GM12878 (cell line): ENCODE data around the gene DNAAF5. TPM values are rescaled to one million over a fixed set of nuclear protein-coding genes. Genes with fewer than 3 reads are reported as not detected.

Experiments
- ATAC-seq: fragments of 200-7000 bp; cut with Tn5 transposase; 3 replicates; pipeline ENCODE4 v1.9.1; 2020; ENCODE audit warnings: mild to moderate bottlenecking, moderate library complexity
- BruUV-seq: library from RNA; stranded (reverse); fragments of 400-500 nt; replicated peaks from 2 replicates; lab custom pipeline; 2021; lab: Mats Ljungman, UMichigan
- CTCF ChIA-PET: fragments of 300-600 bp; sonication (Branson Sonifier 250); formaldehyde crosslinking; extraction: SDS; loops from one replicate; lab custom pipeline; 2021; ENCODE audit warnings: inconsistent platforms; lab: Yijun Ruan, JAX
- POLR2A ChIA-PET: fragments of 350-600 bp; formaldehyde crosslinking; extraction: SDS; loops from one replicate; lab custom pipeline; 2021; ENCODE audit warnings: inconsistent platforms; lab: Charles Lee
- RAD21 ChIA-PET: fragments of 300-600 bp; sonication (Branson Sonifier 250); formaldehyde crosslinking; loops from one replicate; lab custom pipeline; 2023; ENCODE audit warnings: antibody characterized with exemption; ENCODE audit not compliant: unreplicated experiment; lab: Charles Lee
- SMC1A ChIA-PET: fragments of 300-600 bp; sonication (Branson Sonifier 250); formaldehyde crosslinking; loops from one replicate; lab custom pipeline; 2023; ENCODE audit not compliant: unreplicated experiment, uncharacterized antibody; lab: Charles Lee
- DNase-seq: peaks from one replicate; pipeline ENCODE4 v3.0.0-alpha.2; 2011; ENCODE audit warnings: low read depth, low spot score
- FAIRE-seq: peaks from 3 replicates; lab custom pipeline; 2011; peaks lifted over from hg19 to GRCh38; lab: Jason Lieb, UNC
- H2AFZ ChIP-seq: 2 replicates; pipeline ENCODE4 v1.6.0; 2011; ENCODE audit warnings: low read depth, low read length, control low read depth; ENCODE audit not compliant: control insufficient read depth
- H3K27ac ChIP-seq: 2 replicates; pipeline ENCODE4 v1.5.1; 2011; ENCODE audit warnings: control low read depth; ENCODE audit not compliant: control insufficient read depth, insufficient read depth
- H3K27me3 ChIP-seq, 2 experiments: replicated peaks in 1 of 2; 2 replicates each; pipeline versions ENCODE4 v1.6.0 to v1.6.1; 2011; ENCODE audit warnings: low read length in 1 of 2; ENCODE audit not compliant: control insufficient read depth in 2 of 2, insufficient read depth in 2 of 2
- H3K36me3 ChIP-seq, 2 experiments: 2 replicates each; pipeline ENCODE4 v1.5.1; 2011; ENCODE audit warnings: low read length in 1 of 2; ENCODE audit not compliant: control insufficient read depth in 2 of 2, insufficient read depth in 2 of 2
- H3K4me1 ChIP-seq: 2 replicates; pipeline ENCODE4 v1.6.1; 2011; ENCODE audit warnings: mild to moderate bottlenecking, low read length, moderate library complexity, mixed read lengths; ENCODE audit not compliant: control insufficient read depth, insufficient read depth
- H3K4me2 ChIP-seq: 2 replicates; pipeline ENCODE4 v1.6.0; 2011; ENCODE audit warnings: control low read depth; ENCODE audit not compliant: control insufficient read depth, insufficient read depth
- H3K4me3 ChIP-seq: fragments of 200-600 bp; sonication (generic); 2 replicates; pipeline ENCODE4 v1.5.1; 2016
- H3K79me2 ChIP-seq: 2 replicates; pipeline ENCODE4 v1.6.0; 2011; ENCODE audit warnings: low read length; ENCODE audit not compliant: control insufficient read depth, insufficient read depth
- H3K9ac ChIP-seq: 2 replicates; pipeline ENCODE4 v1.8.0; 2011; ENCODE audit warnings: low read length, control low read depth, mixed read lengths; ENCODE audit not compliant: control insufficient read depth, insufficient read depth
- H3K9me3 ChIP-seq: replicated peaks from 3 replicates; pipeline ENCODE4 v1.5.1; 2011; ENCODE audit warnings: mild to moderate bottlenecking, low read length; ENCODE audit not compliant: control insufficient read depth, insufficient read depth
- H4K20me1 ChIP-seq: 2 replicates; pipeline ENCODE4 v1.6.0; 2011; ENCODE audit not compliant: control insufficient read depth, insufficient read depth
- ASH2L ChIP-seq: fragments of 300-600, 200-600 bp; sonication (generic); IDR thresholded peaks from 2 replicates; pipeline ENCODE4 v1.6.1; 2017; ENCODE audit warnings: low read depth, mild to moderate bottlenecking, borderline replicate concordance
- MEF2B ChIP-seq: fragments of 450-650 bp; IDR thresholded peaks from 2 replicates; pipeline ENCODE4 v1.6.1; 2018; ENCODE audit warnings: mild to moderate bottlenecking, moderate library complexity; ENCODE audit not compliant: partially characterized antibody, poor library complexity, severe bottlenecking
- WGBS: methylation state at CpG from one replicate; pipeline ENCODE4 v1.1.6; 2016; ENCODE audit warnings: low lambda C conversion rate; ENCODE audit not compliant: insufficient replicate concordance, insufficient coverage; ENCODE audit errors: missing lambda C conversion rate; 5-methylcytosine and 5-hydroxymethylcytosine counted together
- in situ Hi-C: fragments of 300-500 bp; cut with MboI; formaldehyde crosslinking; loops from 9 replicates; pipeline ENCODE4 v1.14.3; 2018; ENCODE audit warnings: mixed read lengths
- intact Hi-C: fragments of 100-400 bp; cut with micrococcal nuclease; formaldehyde crosslinking; loops from one replicate; pipeline ENCODE4 v1.14.2; 2022; ENCODE audit not compliant: unreplicated experiment
- polyA plus RNA-seq, 11 experiments: library from polyadenylated mRNA; depleted of rRNA in 4 of 11; unstranded in 6 of 11; stranded (reverse) in 5 of 11; fragments of >200 nt; fragmentation: Nextera tagmentation in 4 of 11; fragmentation: Illumina TruSeq in 1 of 11; extraction: Ambion mirVana in 4 of 11; extraction: Trizol in 1 of 11; gene quantifications; 1 replicate in 1 of 11; 2 replicates in 10 of 11; pipeline versions ENCODE4 v1.2.1 to v1.2.3, GENCODE V29; 2011 to 2016; ENCODE audit warnings: inconsistent platforms in 2 of 11, missing spikeins in 2 of 11, low read depth in 1 of 11
- total RNA-seq, 4 experiments: library from RNA; depleted of rRNA in 3 of 4; stranded (reverse); fragments of >200 nt in 3 of 4; fragmentation: Illumina TruSeq in 1 of 4; extraction: Trizol in 1 of 4; gene quantifications; 2 replicates each; pipeline versions ENCODE4 v1.2.1 to v1.2.3, GENCODE V29; 2013 to 2021
- TF ChIP-seq, protein P1 (sequence below): fragments of 450-650 bp; IDR thresholded peaks from 2 replicates; pipeline ENCODE4 v1.6.1; 2016; ENCODE audit warnings: mild to moderate bottlenecking
- TF ChIP-seq, protein P2 (sequence below): IDR thresholded peaks from 2 replicates; pipeline ENCODE4 v1.6.1; 2012; ENCODE audit warnings: low read depth, low read length, improper control_type of control experiment
- TF ChIP-seq, protein P3 (sequence below): IDR thresholded peaks from 2 replicates; pipeline ENCODE4 v1.6.1; 2012; ENCODE audit warnings: low read depth, low read length, improper control_type of control experiment

Gene DNAAF5
- total and polyA plus RNA-seq, 10 of the 15 experiments (the other 5 are each of a cell fraction or from before 2014, with no cell fraction given): 1.8 to 38.3 (median 9.2) TPM

DNA sequence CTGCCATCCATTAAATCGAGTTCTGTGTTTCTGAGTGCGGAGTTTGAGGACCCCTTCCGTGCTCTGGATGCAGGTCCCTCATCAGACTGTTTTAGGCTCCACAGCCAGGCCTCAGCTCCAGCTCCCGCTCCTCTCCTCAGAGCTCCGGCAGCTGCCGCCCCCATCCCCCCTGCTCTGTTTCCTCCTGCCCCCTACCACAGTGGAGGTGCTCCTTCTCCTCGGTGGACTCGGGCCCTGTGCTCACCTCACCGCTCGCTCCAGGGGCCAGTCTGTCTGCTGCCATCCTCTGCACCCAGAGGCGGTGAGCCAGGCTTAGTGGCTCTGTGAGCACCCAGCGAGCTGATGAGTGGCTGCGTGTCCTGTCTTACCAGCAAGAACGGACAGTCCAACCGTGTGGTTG is 21.9 kb downstream of the DNAAF5 start:
- Histone ChIP-seq H3K4me3 (no peak overlapping the region), H3K9ac (no peak overlapping the region)
- RAD21 ChIA-PET: no interaction called here
- TF ChIP-seq, protein P1, sequence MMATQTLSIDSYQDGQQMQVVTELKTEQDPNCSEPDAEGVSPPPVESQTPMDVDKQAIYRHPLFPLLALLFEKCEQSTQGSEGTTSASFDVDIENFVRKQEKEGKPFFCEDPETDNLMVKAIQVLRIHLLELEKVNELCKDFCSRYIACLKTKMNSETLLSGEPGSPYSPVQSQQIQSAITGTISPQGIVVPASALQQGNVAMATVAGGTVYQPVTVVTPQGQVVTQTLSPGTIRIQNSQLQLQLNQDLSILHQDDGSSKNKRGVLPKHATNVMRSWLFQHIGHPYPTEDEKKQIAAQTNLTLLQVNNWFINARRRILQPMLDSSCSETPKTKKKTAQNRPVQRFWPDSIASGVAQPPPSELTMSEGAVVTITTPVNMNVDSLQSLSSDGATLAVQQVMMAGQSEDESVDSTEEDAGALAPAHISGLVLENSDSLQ: no peak
- TF ChIP-seq ASH2L (no peak), MEF2B (no peak)
- TF ChIP-seq, protein P2, sequence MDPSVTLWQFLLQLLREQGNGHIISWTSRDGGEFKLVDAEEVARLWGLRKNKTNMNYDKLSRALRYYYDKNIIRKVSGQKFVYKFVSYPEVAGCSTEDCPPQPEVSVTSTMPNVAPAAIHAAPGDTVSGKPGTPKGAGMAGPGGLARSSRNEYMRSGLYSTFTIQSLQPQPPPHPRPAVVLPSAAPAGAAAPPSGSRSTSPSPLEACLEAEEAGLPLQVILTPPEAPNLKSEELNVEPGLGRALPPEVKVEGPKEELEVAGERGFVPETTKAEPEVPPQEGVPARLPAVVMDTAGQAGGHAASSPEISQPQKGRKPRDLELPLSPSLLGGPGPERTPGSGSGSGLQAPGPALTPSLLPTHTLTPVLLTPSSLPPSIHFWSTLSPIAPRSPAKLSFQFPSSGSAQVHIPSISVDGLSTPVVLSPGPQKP: no peak
- TF ChIP-seq, protein P3, sequence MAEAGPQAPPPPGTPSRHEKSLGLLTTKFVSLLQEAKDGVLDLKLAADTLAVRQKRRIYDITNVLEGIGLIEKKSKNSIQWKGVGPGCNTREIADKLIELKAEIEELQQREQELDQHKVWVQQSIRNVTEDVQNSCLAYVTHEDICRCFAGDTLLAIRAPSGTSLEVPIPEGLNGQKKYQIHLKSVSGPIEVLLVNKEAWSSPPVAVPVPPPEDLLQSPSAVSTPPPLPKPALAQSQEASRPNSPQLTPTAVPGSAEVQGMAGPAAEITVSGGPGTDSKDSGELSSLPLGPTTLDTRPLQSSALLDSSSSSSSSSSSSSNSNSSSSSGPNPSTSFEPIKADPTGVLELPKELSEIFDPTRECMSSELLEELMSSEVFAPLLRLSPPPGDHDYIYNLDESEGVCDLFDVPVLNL: no peak
- TF ChIP-seq, all 136 proteins: peak for 0
- Histone ChIP-seq H2AFZ (no peak overlapping the region), H3K4me2 (no peak overlapping the region), H3K9me3 (no peaks in the 10 kb centered on the region; the same call in 2 of the 3 replicates), H3K79me2 (no peaks in the 10 kb centered on the region), H3K4me1 (no peaks in the 10 kb centered on the region), H3K36me3 (peaks cover 5 to 9% of the 10 kb centered on the region in 2 experiments; a peak in 3 of 4 replicates), H4K20me1 (no peaks in the 10 kb centered on the region; the same call in 1 of the 2 replicates), H3K27ac (no peak overlapping the region), H3K27me3 (no peaks in the 10 kb centered on the region)
- no peak for ATAC-seq
- ChIA-PET CTCF (no interaction called here), SMC1A (no interaction called here), POLR2A (no interaction called here)
- WGBS: 99% methylated on average over 15 of the region's 15 CpGs
- FAIRE-seq: no peak
- BruUV-seq: no TSS peak
- intact Hi-C loops (no loop called here), in situ Hi-C loops (no loop called here)
- no peak for DNase-seq
